HCT116 (cell line): ENCODE measurements around the gene DOCK1.

ENCODE experiments used
- ELF1 ChIP-seq: IDR thresholded peaks from 2 replicates; pipeline ENCODE4 v1.6.1; 2012; ENCODE audit warnings: low read depth, borderline replicate concordance
- EZH2 ChIP-seq: fragments of 200-600 bp; sonication (generic); IDR thresholded peaks from 2 replicates; pipeline ENCODE4 v1.6.1; 2017; ENCODE audit warnings: antibody characterized with exemption, mixed run types
- MAX ChIP-seq: IDR thresholded peaks from 2 replicates; pipeline ENCODE4 v1.6.1; 2012
- POLR2A ChIP-seq: IDR thresholded peaks from 2 replicates; pipeline ENCODE4 v1.7.0; 2011; ENCODE audit warnings: borderline replicate concordance; ENCODE audit not compliant: insufficient read depth, insufficient read length; ENCODE audit errors: extremely low read depth
- POLR2AphosphoS5 ChIP-seq: IDR thresholded peaks from 2 replicates; pipeline ENCODE4 v1.6.1; 2011; ENCODE audit warnings: mild to moderate bottlenecking, low read depth, low read length, moderate library complexity
- REST ChIP-seq: IDR thresholded peaks from 2 replicates; pipeline ENCODE4 v1.6.1; 2012; ENCODE audit warnings: low read depth
- SP1 ChIP-seq: IDR thresholded peaks from 2 replicates; pipeline ENCODE4 v1.6.1; 2012; ENCODE audit warnings: low read depth
- ZBTB33 ChIP-seq: IDR thresholded peaks from 2 replicates; pipeline ENCODE4 v1.6.1; 2011; ENCODE audit warnings: mild to moderate bottlenecking, low read length, moderate library complexity; ENCODE audit not compliant: insufficient replicate concordance; ENCODE audit errors: extremely low read depth
- ZFX ChIP-seq: fragments of 450-650 bp; IDR thresholded peaks from 2 replicates; pipeline ENCODE4 v1.6.1; 2017
- ZNF274 ChIP-seq: fragments of 200-500 bp; sonication (Bioruptor generic); IDR thresholded peaks from 2 replicates; pipeline ENCODE4 v1.6.1; 2014; ENCODE audit warnings: mild to moderate bottlenecking, low read depth, low read length, inconsistent platforms
- TF ChIP-seq, protein P1 (sequence below), 3 experiments: fragments of 200-600 bp in 1 of 3; sonication (generic) in 1 of 3; IDR thresholded peaks in 2 of 3; conservative IDR thresholded peaks in 1 of 3; 2 replicates each; pipeline ENCODE4 v1.5.1; 2012 to 2017; ENCODE audit warnings: low read depth in 2 of 3, low read length in 2 of 3, antibody characterized with exemption in 1 of 3, borderline replicate concordance in 1 of 3, control low read depth in 1 of 3, mild to moderate bottlenecking in 1 of 3, mixed read lengths in 1 of 3, mixed run types in 1 of 3, moderate library complexity in 1 of 3; ENCODE audit not compliant: insufficient read depth in 1 of 3

DNA sequence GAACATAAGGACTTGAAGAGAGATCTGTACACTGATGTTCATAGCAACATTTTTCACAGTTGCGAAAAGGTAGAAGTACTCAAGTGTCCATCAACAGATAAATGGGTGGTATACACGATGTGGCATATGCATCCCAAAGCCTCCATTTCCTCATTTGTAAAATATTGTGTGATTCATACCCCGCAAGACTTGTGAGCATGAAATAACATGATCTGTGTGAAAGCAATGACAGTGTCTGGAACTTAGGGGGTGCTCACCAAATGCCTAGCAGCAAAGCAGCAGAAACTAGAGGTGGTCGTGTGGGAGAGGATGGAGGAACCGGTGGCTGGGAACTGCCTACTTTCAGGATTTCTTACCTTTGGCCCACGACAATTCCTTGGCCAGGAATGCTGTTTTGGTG, 426.5 kb downstream of the DOCK1 start:
- TF ChIP-seq, protein P1, sequence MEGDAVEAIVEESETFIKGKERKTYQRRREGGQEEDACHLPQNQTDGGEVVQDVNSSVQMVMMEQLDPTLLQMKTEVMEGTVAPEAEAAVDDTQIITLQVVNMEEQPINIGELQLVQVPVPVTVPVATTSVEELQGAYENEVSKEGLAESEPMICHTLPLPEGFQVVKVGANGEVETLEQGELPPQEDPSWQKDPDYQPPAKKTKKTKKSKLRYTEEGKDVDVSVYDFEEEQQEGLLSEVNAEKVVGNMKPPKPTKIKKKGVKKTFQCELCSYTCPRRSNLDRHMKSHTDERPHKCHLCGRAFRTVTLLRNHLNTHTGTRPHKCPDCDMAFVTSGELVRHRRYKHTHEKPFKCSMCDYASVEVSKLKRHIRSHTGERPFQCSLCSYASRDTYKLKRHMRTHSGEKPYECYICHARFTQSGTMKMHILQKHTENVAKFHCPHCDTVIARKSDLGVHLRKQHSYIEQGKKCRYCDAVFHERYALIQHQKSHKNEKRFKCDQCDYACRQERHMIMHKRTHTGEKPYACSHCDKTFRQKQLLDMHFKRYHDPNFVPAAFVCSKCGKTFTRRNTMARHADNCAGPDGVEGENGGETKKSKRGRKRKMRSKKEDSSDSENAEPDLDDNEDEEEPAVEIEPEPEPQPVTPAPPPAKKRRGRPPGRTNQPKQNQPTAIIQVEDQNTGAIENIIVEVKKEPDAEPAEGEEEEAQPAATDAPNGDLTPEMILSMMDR (IDR thresholded peaks at IDR 0.05 in 2 of 3, conservative IDR thresholded peaks at IDR 0.05 in 1 of 3; ENCODE audit: borderline replicate concordance in 1 of 3, insufficient read depth in 1 of 3, low read depth in 2 of 3, low read length in 2 of 3), result no peak
- TF ChIP-seq EZH2 (no peak), POLR2A (no peak), POLR2AphosphoS5 (no peak), ZFX (no peak), SP1 (no peak), REST (no peak), ELF1 (no peak), ZNF274 (no peak), ZBTB33 (no peak), MAX (no peak)
